GM12878 (cell line): ENCODE results near the gene ESYT2. TPM values are rescaled to one million over a fixed set of nuclear protein-coding genes. Genes with fewer than 3 reads are reported as not detected.

ENCODE experiments used
- ATAC-seq: fragments of 200-7000 bp; cut with Tn5 transposase; 3 replicates; pipeline ENCODE4 v1.9.1; 2020; ENCODE audit warnings: mild to moderate bottlenecking, moderate library complexity
- BruUV-seq: library from RNA; stranded (reverse); fragments of 400-500 nt; replicated peaks from 2 replicates; lab custom pipeline; 2021; lab: Mats Ljungman, UMichigan
- CTCF ChIA-PET: fragments of 300-600 bp; sonication (Branson Sonifier 250); formaldehyde crosslinking; extraction: SDS; loops from one replicate; lab custom pipeline; 2021; ENCODE audit warnings: inconsistent platforms; lab: Yijun Ruan, JAX
- POLR2A ChIA-PET: fragments of 350-600 bp; formaldehyde crosslinking; extraction: SDS; loops from one replicate; lab custom pipeline; 2021; ENCODE audit warnings: inconsistent platforms; lab: Charles Lee
- RAD21 ChIA-PET: fragments of 300-600 bp; sonication (Branson Sonifier 250); formaldehyde crosslinking; loops from one replicate; lab custom pipeline; 2023; ENCODE audit warnings: antibody characterized with exemption; ENCODE audit not compliant: unreplicated experiment; lab: Charles Lee
- SMC1A ChIA-PET: fragments of 300-600 bp; sonication (Branson Sonifier 250); formaldehyde crosslinking; loops from one replicate; lab custom pipeline; 2023; ENCODE audit not compliant: unreplicated experiment, uncharacterized antibody; lab: Charles Lee
- DNase-seq: peaks from one replicate; pipeline ENCODE4 v3.0.0-alpha.2; 2011; ENCODE audit warnings: low read depth, low spot score
- FAIRE-seq: peaks from 3 replicates; lab custom pipeline; 2011; peaks lifted over from hg19 to GRCh38; lab: Jason Lieb, UNC
- H2AFZ ChIP-seq: 2 replicates; pipeline ENCODE4 v1.6.0; 2011; ENCODE audit warnings: low read depth, low read length, control low read depth; ENCODE audit not compliant: control insufficient read depth
- H3K27ac ChIP-seq: 2 replicates; pipeline ENCODE4 v1.5.1; 2011; ENCODE audit warnings: control low read depth; ENCODE audit not compliant: control insufficient read depth, insufficient read depth
- H3K27me3 ChIP-seq, 2 experiments: replicated peaks in 1 of 2; 2 replicates each; pipeline versions ENCODE4 v1.6.0 to v1.6.1; 2011; ENCODE audit warnings: low read length in 1 of 2; ENCODE audit not compliant: control insufficient read depth in 2 of 2, insufficient read depth in 2 of 2
- H3K36me3 ChIP-seq, 2 experiments: 2 replicates each; pipeline ENCODE4 v1.5.1; 2011; ENCODE audit warnings: low read length in 1 of 2; ENCODE audit not compliant: control insufficient read depth in 2 of 2, insufficient read depth in 2 of 2
- H3K4me1 ChIP-seq: 2 replicates; pipeline ENCODE4 v1.6.1; 2011; ENCODE audit warnings: mild to moderate bottlenecking, low read length, moderate library complexity, mixed read lengths; ENCODE audit not compliant: control insufficient read depth, insufficient read depth
- H3K4me2 ChIP-seq: 2 replicates; pipeline ENCODE4 v1.6.0; 2011; ENCODE audit warnings: control low read depth; ENCODE audit not compliant: control insufficient read depth, insufficient read depth
- H3K4me3 ChIP-seq: fragments of 200-600 bp; sonication (generic); 2 replicates; pipeline ENCODE4 v1.5.1; 2016
- H3K79me2 ChIP-seq: 2 replicates; pipeline ENCODE4 v1.6.0; 2011; ENCODE audit warnings: low read length; ENCODE audit not compliant: control insufficient read depth, insufficient read depth
- H3K9ac ChIP-seq: 2 replicates; pipeline ENCODE4 v1.8.0; 2011; ENCODE audit warnings: low read length, control low read depth, mixed read lengths; ENCODE audit not compliant: control insufficient read depth, insufficient read depth
- H3K9me3 ChIP-seq: replicated peaks from 3 replicates; pipeline ENCODE4 v1.5.1; 2011; ENCODE audit warnings: mild to moderate bottlenecking, low read length; ENCODE audit not compliant: control insufficient read depth, insufficient read depth
- H4K20me1 ChIP-seq: 2 replicates; pipeline ENCODE4 v1.6.0; 2011; ENCODE audit not compliant: control insufficient read depth, insufficient read depth
- ASH2L ChIP-seq: fragments of 300-600, 200-600 bp; sonication (generic); IDR thresholded peaks from 2 replicates; pipeline ENCODE4 v1.6.1; 2017; ENCODE audit warnings: low read depth, mild to moderate bottlenecking, borderline replicate concordance
- BACH1 ChIP-seq: fragments of 450-650 bp; IDR thresholded peaks from 2 replicates; pipeline ENCODE4 v1.6.1; 2017; ENCODE audit warnings: mild to moderate bottlenecking, borderline replicate concordance
- CBX5 ChIP-seq: sonication (generic); IDR thresholded peaks from 2 replicates; pipeline ENCODE4 v1.6.1; 2016; ENCODE audit warnings: low read depth, moderate library complexity, mild to moderate bottlenecking, inconsistent platforms
- IKZF2 ChIP-seq, 2 experiments: fragments of 450-650 bp; IDR thresholded peaks; 2 replicates each; pipeline ENCODE4 v1.6.1; 2017; ENCODE audit warnings: mild to moderate bottlenecking in 2 of 2, moderate library complexity in 2 of 2
- MTA3 ChIP-seq: IDR thresholded peaks from 2 replicates; pipeline ENCODE4 v1.6.1; 2012; ENCODE audit warnings: low read length, inconsistent platforms, borderline replicate concordance
- NFIC ChIP-seq: IDR thresholded peaks from 2 replicates; pipeline ENCODE4 v1.6.1; 2012; ENCODE audit warnings: low read depth, mild to moderate bottlenecking, inconsistent platforms, low read length, moderate library complexity
- POLR2A ChIP-seq: IDR thresholded peaks from 2 replicates; pipeline ENCODE4 v1.6.1; 2011; ENCODE audit warnings: low read depth, mild to moderate bottlenecking, low read length
- POU2F2 ChIP-seq: IDR thresholded peaks from 3 replicates; pipeline ENCODE4 v1.6.1; 2011; ENCODE audit warnings: low read depth, mild to moderate bottlenecking, low read length, borderline replicate concordance
- RBBP5 ChIP-seq: fragments of 200-600 bp; sonication (generic); conservative IDR thresholded peaks from 2 replicates; pipeline ENCODE4 v1.6.1; 2016
- STAT1 ChIP-seq: fragments of 450-650 bp; conservative IDR thresholded peaks from 2 replicates; pipeline ENCODE4 v1.6.1; 2014; ENCODE audit warnings: antibody characterized with exemption, mild to moderate bottlenecking
- TAF1 ChIP-seq: IDR thresholded peaks from 2 replicates; pipeline ENCODE4 v1.6.1; 2011; ENCODE audit warnings: mild to moderate bottlenecking, low read depth, low read length, borderline replicate concordance
- ZNF384 ChIP-seq: IDR thresholded peaks from 2 replicates; pipeline ENCODE4 v1.6.1; 2012; ENCODE audit warnings: low read depth, mild to moderate bottlenecking, low read length, improper control_type of control experiment, borderline replicate concordance
- whole genome bisulfite sequencing: methylation state at CpG from one replicate; pipeline ENCODE4 v1.1.6; 2016; ENCODE audit warnings: low lambda C conversion rate; ENCODE audit not compliant: insufficient replicate concordance, insufficient coverage; ENCODE audit errors: missing lambda C conversion rate; 5-methylcytosine and 5-hydroxymethylcytosine counted together
- in situ Hi-C: fragments of 300-500 bp; cut with MboI; formaldehyde crosslinking; loops from 9 replicates; pipeline ENCODE4 v1.14.3; 2018; ENCODE audit warnings: mixed read lengths
- intact Hi-C: fragments of 100-400 bp; cut with micrococcal nuclease; formaldehyde crosslinking; loops from one replicate; pipeline ENCODE4 v1.14.2; 2022; ENCODE audit not compliant: unreplicated experiment
- polyA plus RNA-seq, 11 experiments: library from polyadenylated mRNA; depleted of rRNA in 4 of 11; unstranded in 6 of 11; stranded (reverse) in 5 of 11; fragments of >200 nt; fragmentation: Nextera tagmentation in 4 of 11; fragmentation: Illumina TruSeq in 1 of 11; extraction: Ambion mirVana in 4 of 11; extraction: Trizol in 1 of 11; gene quantifications; 1 replicate in 1 of 11; 2 replicates in 10 of 11; pipeline versions ENCODE4 v1.2.1 to v1.2.3, GENCODE V29; 2011 to 2016; ENCODE audit warnings: inconsistent platforms in 2 of 11, missing spikeins in 2 of 11, low read depth in 1 of 11
- total RNA-seq, 4 experiments: library from RNA; depleted of rRNA in 3 of 4; stranded (reverse); fragments of >200 nt in 3 of 4; fragmentation: Illumina TruSeq in 1 of 4; extraction: Trizol in 1 of 4; gene quantifications; 2 replicates each; pipeline versions ENCODE4 v1.2.1 to v1.2.3, GENCODE V29; 2013 to 2021
- TF ChIP-seq, protein P1 (sequence below): IDR thresholded peaks from 2 replicates; pipeline ENCODE4 v1.6.1; 2012; ENCODE audit warnings: low read depth, low read length, improper control_type of control experiment
- TF ChIP-seq, protein P2 (sequence below): fragments of 450-650 bp; IDR thresholded peaks from 2 replicates; pipeline ENCODE4 v1.6.1; 2017; ENCODE audit warnings: mild to moderate bottlenecking, moderate library complexity

The ESYT2 gene
- total and polyA plus RNA-seq, 10 of the 15 experiments (the other 5 are each of a cell fraction or from before 2014, with no cell fraction given), result 1.9 to 44.6 (median 21.4) TPM

DNA sequence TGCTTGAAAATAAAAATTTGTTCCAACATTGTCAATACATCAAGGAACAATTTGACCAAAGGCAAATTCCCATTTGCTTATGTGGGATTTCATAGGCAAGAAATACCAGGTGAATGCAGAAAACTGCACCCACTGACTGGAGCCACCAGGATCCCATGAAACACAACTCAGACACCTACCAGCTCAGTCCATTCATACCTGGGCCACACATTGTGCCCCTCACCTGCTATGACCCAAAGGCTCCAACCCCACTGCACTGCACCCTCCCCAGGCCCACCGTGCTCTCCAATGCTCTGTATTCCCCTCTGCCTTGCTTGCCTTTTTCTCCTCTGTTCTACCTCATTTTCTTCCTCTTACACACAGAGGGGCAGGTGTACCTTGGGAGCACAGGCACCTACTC lies 130.0 kb downstream of the ESYT2 start:
- DNase-seq, result no peak
- no peaks in the 10 kb centered on the region for H4K20me1 ChIP-seq
- H3K27ac ChIP-seq, result no peak overlapping the region
- H3K4me1 ChIP-seq, result peaks cover 3% of the 10 kb centered on the region
- H2AFZ ChIP-seq, result no peak overlapping the region; the same call in 1 of the 2 replicates
- intact Hi-C loops (no loop called here), in situ Hi-C loops (loop anchor here (5.0 kb wide), 1 partner anchor 278 kb away; no protein-coding TSS in a partner anchor)
- no TSS peak for BruUV-seq
- ATAC-seq, result no peak; the same call in 2 of the 3 replicates
- CTCF ChIA-PET, result interaction anchor here (1.7 to 7.0 kb wide), 2 partner anchors 8 to 278 kb away, joined by 4 to 78 read pairs; no protein-coding TSS in a partner anchor
- POLR2A ChIA-PET, result interaction anchor here (0.7 kb wide), 1 partner anchor 47 kb away, joined by 3 read pairs; no protein-coding TSS in a partner anchor
- no peaks in the 10 kb centered on the region; the same call in 2 of the 3 replicates for H3K9me3 ChIP-seq
- RAD21 ChIA-PET, result interaction anchor here (1.0 to 5.6 kb wide), 2 partner anchors 278 kb away, joined by 5 to 59 read pairs; no protein-coding TSS in a partner anchor
- no peak overlapping the region for H3K9ac ChIP-seq
- peaks cover 10 to 12% of the 10 kb centered on the region in 2 experiments; a peak in 3 of 4 replicates for H3K36me3 ChIP-seq
- 0% methylated on average over 1 of the region's 1 CpG for WGBS
- no peak overlapping the region for H3K4me3 ChIP-seq
- H3K4me2 ChIP-seq, result no peak overlapping the region; the same call in 1 of the 2 replicates
- SMC1A ChIA-PET, result interaction anchor here (8.2 kb wide), 1 partner anchor 278 kb away, joined by 62 read pairs; no protein-coding TSS in a partner anchor
- no peaks in the 10 kb centered on the region for H3K27me3 ChIP-seq
- no peak for TF ChIP-seq BACH1
- no peak for TF ChIP-seq MTA3
- no peak for TF ChIP-seq POLR2A
- no peak for TF ChIP-seq ASH2L
- TF ChIP-seq, protein P1, sequence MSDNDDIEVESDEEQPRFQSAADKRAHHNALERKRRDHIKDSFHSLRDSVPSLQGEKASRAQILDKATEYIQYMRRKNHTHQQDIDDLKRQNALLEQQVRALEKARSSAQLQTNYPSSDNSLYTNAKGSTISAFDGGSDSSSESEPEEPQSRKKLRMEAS, result no peak
- no peak for TF ChIP-seq TAF1
- no peak for TF ChIP-seq CBX5
- no peak for TF ChIP-seq IKZF2 (IDR thresholded peaks at IDR 0.05)
- TF ChIP-seq STAT1, result no peak
- TF ChIP-seq, protein P2, sequence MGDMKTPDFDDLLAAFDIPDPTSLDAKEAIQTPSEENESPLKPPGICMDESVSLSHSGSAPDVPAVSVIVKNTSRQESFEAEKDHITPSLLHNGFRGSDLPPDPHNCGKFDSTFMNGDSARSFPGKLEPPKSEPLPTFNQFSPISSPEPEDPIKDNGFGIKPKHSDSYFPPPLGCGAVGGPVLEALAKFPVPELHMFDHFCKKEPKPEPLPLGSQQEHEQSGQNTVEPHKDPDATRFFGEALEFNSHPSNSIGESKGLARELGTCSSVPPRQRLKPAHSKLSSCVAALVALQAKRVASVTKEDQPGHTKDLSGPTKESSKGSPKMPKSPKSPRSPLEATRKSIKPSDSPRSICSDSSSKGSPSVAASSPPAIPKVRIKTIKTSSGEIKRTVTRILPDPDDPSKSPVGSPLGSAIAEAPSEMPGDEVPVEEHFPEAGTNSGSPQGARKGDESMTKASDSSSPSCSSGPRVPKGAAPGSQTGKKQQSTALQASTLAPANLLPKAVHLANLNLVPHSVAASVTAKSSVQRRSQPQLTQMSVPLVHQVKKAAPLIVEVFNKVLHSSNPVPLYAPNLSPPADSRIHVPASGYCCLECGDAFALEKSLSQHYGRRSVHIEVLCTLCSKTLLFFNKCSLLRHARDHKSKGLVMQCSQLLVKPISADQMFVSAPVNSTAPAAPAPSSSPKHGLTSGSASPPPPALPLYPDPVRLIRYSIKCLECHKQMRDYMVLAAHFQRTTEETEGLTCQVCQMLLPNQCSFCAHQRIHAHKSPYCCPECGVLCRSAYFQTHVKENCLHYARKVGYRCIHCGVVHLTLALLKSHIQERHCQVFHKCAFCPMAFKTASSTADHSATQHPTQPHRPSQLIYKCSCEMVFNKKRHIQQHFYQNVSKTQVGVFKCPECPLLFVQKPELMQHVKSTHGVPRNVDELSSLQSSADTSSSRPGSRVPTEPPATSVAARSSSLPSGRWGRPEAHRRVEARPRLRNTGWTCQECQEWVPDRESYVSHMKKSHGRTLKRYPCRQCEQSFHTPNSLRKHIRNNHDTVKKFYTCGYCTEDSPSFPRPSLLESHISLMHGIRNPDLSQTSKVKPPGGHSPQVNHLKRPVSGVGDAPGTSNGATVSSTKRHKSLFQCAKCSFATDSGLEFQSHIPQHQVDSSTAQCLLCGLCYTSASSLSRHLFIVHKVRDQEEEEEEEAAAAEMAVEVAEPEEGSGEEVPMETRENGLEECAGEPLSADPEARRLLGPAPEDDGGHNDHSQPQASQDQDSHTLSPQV, result no peak
- TF ChIP-seq RBBP5, result no peak
- no peak for TF ChIP-seq POU2F2
- no peak for TF ChIP-seq ZNF384
- no peak for TF ChIP-seq NFIC
- TF ChIP-seq, all 136 proteins: peak for 0
- H3K79me2 ChIP-seq, result peaks cover 53% of the 10 kb centered on the region
- FAIRE-seq, result no peak
